NCI-H510A treated with DMSO at 0.1 percent for 48 hours (cell line): ENCODE measurements around the gene ARHGAP45.

Experiments
- DNase-seq: peaks from one replicate; lab custom pipeline; 2025; lab: John Stamatoyannopoulos, UW

The ARHGAP45 gene

GRCh38 chr19:1133471-1133929, 66.5 kb downstream of the ARHGAP45 start:
- no peak for DNase-seq

DNA sequence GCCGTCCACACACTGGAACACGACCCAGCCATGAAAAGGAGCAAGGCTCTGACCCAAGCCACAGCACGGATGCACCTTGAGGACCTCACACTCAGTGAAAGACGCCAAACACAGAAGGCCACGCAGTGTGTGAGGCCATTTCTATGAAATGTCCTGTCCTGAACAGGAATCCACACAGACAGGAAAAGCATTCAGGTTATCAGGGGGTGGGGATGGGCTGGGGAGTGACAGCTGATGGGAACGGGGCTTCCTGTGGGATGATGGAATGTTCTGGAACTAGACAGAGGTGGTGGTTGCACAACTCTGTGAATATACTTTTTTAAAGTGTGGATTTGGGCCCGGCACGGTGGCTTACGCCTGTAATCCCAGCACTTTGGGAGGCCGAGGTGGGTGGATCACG, 67.5 kb downstream of the ARHGAP45 start:
- DNase-seq: no peak

- no peak for DNase-seq
These were observed 68.5 kb downstream of the ARHGAP45 start for GRCh38 chr19:1135454-1135853.

DNA sequence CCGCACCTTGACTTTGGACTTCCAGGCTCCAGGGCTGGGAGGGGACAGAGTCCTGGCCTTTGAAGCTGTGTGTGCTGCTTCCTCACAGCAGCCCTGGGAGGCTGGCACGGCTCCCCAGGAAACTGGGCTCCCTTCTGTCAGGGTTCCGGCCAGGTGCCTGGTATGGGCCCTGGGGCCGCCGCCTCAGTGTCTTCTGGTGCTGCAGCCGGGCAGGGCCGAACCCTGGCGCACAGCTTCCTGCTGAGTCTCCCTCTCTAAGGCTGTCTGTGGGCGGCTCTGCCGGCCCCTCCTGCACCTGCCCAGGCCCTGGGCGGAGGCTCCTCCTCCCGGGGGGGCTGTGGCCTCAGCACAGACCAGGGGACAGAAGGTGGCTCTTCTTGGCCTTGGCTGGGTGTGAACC, 69.2 kb downstream of the ARHGAP45 start:
- peak; percentile 30 for DNase-seq
